Fibroblast of skin of back (primary cell): ENCODE data around the gene ME3.
"Not testable (repeated sequence)": the region's sequence is repeated elsewhere in the genome, so short reads cannot be mapped to it uniquely, and the experiment has no call there.

ENCODE experiments used
- DNase-seq: peaks from one replicate; pipeline ENCODE4 v3.0.0-alpha.2; 2013

ME3 gene

DNA sequence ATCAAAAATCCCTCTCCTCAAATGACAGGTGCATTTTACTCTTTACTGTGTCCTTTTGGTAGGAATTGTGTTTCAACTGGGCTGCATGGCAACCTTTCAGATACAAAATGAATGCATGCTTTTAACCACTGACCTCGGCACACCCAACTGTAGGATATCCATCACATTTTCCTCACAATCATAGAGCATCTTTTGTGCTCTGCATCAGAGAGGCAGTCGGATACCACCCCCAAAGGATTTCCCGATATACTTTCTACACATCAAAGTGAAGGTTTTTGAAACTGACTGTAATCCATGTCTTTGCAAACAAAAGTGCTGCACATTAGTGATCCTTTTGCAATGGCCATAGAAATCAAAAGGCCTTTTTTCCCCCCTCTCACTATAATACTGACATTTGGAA is 9.1 kb downstream of the ME3 start:
- no peak for DNase-seq

DNA sequence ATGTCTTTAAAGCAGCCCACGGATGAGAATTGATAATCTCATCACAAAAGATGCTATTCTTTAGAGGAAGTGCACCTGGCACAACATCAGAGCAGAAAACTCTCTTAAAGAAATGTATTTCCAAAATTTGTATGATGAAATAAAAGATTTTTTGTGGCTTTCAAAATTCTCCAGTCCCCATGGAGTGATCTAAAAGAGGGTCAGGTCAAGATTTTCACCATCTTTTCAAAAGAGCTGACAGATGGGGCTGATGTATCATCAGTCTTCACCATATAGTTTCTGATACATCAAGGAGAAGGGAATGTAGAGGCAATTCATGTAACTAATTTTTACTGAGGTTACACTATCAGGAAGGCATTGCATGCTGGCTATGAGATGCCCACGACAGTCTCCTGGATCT is 11.7 kb downstream of the ME3 start:
- DNase-seq = no peak

- DNase-seq = peak; percentile 79
Observed at GRCh38 chr11:86660088-86660487, 12.3 kb downstream of the ME3 start.

DNA sequence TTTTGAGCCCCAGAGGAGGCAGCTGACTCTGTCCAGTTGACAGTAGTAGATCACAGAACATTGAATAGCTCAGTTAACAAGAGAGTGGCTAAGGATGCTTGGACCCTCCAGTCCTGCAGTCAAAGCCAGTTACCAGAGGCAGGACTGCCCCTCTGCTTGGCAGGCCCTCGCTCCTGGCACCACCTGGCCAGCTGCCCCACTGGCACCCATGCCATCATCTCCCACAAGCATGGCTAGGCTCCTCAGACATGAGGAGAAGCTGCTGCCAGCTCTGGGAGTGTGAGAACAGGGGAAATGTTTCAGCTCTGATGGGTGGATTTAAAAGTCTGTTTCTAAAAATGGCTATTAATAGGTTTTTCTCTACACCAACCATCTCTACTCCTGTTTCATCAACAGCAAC is 13.9 kb downstream of the ME3 start:
- DNase-seq = no peak

DNA sequence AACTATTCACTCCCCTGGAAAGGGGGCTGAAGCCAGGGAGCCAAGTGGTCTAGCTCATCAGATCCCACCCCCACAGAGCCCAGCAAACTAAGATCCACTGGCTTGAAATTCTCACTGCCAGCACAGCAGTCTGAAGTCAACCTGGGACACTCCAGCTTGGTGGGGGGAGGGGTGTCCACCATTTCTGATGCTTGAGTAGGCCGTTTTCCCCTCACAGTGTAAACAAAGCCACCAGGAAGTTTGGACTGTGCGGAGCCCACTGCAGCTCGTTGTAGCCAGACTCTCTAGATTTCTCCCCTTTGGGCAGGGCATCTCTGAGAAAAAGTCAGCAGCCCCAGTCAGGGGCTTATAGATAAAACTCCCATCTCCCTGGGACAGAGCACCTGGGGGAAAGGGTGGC is 27.2 kb downstream of the ME3 start:
- DNase-seq = not testable (repeated sequence)

DNA sequence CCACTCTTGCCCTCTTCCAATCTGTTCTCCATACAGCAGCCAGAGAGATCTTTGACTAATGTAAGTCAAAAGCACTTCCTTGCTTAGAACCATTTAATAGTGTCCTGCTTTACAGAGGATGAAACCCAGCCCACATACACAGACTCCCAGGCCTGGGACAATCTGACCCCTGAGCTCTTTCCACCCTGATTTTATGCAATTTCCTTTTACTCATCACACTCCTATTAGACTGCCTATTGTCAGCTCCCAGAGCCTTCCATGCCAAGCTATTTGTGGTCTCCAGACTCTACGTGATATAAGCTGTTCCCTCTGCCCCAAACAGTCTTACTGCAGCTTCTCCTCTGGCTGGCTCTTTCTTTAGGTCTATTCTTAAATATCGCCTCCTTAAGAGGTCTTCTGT is 28.1 kb downstream of the ME3 start:
- DNase-seq = peak; percentile 40

GRCh38 chr11:86641537-86642261 is 30.7 kb downstream of the ME3 start:
- no peak for DNase-seq

- no peak for DNase-seq
Observed at GRCh38 chr11:86639137-86639536, 33.3 kb downstream of the ME3 start.

GRCh38 chr11:86638673-86639072 is 33.7 kb downstream of the ME3 start:
- DNase-seq = no peak

- DNase-seq = no peak
Observed at GRCh38 chr11:86637988-86638387, 34.4 kb downstream of the ME3 start.

DNA sequence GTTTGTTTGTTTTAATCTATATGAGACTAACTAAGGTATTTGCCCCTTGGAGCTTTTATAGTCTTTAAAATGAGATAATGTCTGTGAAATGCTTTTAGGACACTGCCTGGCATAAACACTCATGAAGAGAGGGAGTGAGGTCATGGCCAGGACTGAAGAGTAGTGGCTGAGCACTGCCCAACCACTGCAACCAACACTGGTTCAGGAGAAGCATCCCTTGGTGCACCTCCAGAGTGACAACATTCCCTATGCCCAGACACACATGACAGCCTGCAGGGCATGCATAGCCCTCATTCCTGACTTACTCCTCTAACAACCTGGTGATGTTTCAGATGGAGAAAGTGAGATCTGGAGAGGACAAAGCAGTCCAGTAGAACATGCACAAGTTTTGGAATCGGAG is 36.1 kb downstream of the ME3 start:
- DNase-seq = peak; percentile 80

DNA sequence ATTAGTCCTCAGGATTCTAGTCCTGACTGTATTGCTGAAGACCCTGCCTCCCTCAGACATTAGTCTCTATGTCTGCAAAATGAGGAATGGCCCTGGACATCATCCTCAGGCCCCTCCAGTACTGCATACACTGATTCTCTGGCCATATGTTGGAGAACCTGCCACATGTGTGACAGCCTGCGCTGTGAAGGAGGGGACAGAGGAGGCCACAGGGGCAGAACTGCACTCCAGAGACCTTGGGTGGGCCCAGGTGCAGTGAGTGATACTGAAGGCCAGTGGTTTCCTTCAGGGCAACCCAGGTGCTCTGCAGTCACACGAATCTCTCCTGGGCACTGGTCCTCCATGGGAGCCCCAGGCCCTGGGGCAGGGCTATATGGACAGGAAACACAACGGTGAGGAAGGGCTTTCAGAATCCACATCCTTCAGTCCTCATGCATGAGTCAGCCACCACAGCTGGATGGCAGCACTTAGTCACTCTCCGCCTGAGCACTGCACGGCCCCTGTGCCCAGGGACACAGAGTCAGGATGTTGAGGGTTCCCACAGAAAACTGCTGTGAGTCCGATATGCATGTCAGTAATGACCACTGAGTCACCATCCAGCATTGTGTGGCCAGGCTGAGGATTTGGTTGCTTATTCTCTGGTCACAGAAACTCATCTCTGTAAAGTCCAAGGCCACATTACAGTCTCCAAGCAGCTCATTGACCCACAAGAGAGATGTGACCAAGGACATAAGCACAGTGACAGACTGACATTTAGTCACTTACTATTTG is 39.7 kb downstream of the ME3 start:
- DNase-seq = peak; percentile 100

- no peak for DNase-seq
Observed at GRCh38 chr11:86630229-86630981, 42.0 kb downstream of the ME3 start.

- peak; percentile 77 for DNase-seq
Observed at GRCh38 chr11:86629045-86629706, 43.2 kb downstream of the ME3 start.

DNA sequence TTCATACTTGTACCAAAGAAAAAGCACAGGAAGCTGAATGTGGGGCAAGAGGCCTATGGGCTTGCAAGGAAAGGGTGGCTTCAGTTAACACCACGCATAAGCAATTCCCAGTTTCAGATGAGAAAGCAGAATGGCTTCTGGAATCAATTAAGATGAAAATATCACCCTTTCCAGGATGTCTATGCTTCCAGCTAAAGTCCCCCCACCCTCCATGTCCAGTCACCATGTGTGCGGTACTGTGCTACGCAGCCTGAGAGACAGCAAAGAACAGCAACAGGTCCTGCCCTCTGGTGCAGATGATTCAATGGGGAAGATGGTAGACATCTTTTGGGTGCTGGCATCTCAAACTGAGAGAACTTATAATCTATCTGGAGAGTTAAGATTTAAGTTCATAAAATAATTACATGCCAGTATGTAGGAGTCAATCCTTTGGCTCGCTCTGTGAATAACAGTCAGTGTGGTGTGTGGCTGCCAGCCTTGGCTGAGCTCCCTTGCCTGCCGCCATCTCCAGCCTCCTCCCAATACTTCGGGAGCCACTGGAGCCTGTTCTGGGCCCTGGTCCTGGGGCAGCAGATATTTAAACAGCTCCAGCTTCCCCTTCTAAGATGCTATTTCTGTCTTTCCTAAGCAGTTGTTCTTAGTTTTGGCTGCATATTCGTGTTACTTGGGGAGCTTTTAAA is 44.5 kb downstream of the ME3 start:
- peak; percentile 65 for DNase-seq

DNA sequence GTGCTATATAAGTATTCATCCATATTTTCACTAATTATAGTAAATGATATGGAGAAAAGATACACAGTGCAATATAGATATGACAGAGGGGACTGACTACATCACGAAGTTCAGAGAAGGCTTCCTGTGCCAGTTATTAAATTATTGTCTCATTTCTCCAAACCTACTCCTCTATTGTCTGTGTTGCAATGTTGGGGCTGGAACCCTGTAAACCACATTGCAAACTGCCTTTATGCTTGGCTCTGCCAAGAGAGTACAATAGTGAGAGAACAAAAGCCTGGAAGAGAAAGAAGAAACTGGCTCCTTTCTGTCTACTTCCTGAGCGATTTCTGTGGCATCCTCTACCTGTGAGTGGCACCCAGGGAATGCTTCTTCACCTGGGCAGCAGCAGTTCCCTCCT is 46.4 kb downstream of the ME3 start:
- DNase-seq = no peak

DNA sequence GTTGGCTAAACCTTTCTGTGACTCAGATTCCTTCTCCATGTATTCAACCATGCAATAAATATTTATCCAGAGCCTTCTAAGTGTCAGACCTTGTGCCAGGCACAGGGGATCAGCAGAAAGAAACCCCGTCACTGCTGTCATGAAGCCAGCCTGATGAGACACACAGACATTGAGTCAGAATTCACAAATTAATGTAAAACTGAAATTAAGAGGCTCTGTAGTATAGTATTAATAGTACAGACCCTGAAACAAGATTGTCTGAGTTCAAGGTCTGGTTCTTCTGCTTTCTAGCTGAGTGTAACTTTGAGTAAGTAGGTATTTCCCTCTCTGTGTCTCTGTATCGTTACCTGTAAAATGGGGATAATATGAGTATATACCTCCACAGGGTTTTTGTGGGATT is 46.9 kb downstream of the ME3 start:
- no peak for DNase-seq

DNA sequence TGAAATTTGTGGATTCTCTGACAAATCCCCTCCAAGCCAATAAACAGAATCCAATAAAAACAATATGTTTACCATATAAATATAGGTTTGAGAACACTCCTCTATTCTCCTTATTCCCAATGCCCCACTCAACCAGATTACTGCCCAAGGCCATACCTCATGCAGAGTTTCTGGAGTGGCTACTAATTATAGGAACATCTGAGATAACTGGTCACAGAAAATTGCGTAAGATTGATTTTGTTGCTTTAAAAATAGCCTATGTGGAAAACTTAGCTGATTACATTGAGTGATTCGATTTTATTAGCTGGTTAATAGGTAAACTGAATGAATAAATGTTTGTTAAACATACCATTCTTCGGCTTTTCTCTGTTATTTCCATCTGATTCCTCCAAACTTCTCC is 48.0 kb downstream of the ME3 start:
- no peak for DNase-seq

GRCh38 chr11:86623736-86624135 is 48.7 kb downstream of the ME3 start:
- DNase-seq = no peak

GRCh38 chr11:86623041-86623621 is 49.3 kb downstream of the ME3 start:
- DNase-seq = peak; percentile 72

GRCh38 chr11:86621854-86622253 is 50.6 kb downstream of the ME3 start:
- DNase-seq = no peak
